NB4 (cell line): ENCODE data around the gene EAPP.
"Not testable (repeated sequence)": the region's sequence is repeated elsewhere in the genome, so short reads cannot be mapped to it uniquely, and the experiment has no call there.

Experiments
- DNase-seq: peaks from one replicate; pipeline ENCODE4 v3.0.0; 2010; ENCODE audit warnings: low read depth
- H3K4me3 ChIP-seq: one replicate; pipeline ENCODE4 v1.5.1; 2011; ENCODE audit warnings: mild to moderate bottlenecking, low read depth, low read length, moderate library complexity
- CTCF ChIP-seq: IDR thresholded peaks from one replicate; pipeline ENCODE4 v1.5.1; 2012; ENCODE audit warnings: low read depth, low read length
- MAX ChIP-seq: IDR thresholded peaks from 2 replicates; pipeline ENCODE4 v1.6.1; 2011; ENCODE audit warnings: low read depth, low read length
- MYC ChIP-seq: IDR thresholded peaks from 2 replicates; pipeline ENCODE4 v1.6.1; 2011; ENCODE audit warnings: low read depth, low read length
- POLR2A ChIP-seq: IDR thresholded peaks from 2 replicates; pipeline ENCODE4 v1.6.1; 2011; ENCODE audit warnings: mild to moderate bottlenecking; ENCODE audit not compliant: insufficient read length; ENCODE audit errors: extremely low read depth

EAPP gene

GRCh38 chr14:34522496-34522895 lies 17.0 kb downstream of the EAPP start:
- TF ChIP-seq MYC (no peak), MAX (no peak), POLR2A (no peak), CTCF (no peak)
- H3K4me3 ChIP-seq: no peak overlapping the region
- no peak for DNase-seq

GRCh38 chr14:34521071-34521470 lies 18.4 kb downstream of the EAPP start:
- DNase-seq: not testable (repeated sequence)

GRCh38 chr14:34520304-34520970 lies 19.1 kb downstream of the EAPP start:
- DNase-seq, H3K4me3 ChIP-seq: not testable (repeated sequence)

More at GRCh38 chr14:34521071-34521470, 18.4 kb downstream of the EAPP start:
- H3K4me3 ChIP-seq: not testable (repeated sequence)

- no peak for DNase-seq
- TF ChIP-seq MAX (no peak), CTCF (no peak), MYC (no peak), POLR2A (no peak)
- H3K4me3 ChIP-seq: no peak overlapping the region
These were observed 31.6 kb downstream of the EAPP start for GRCh38 chr14:34507884-34508283.

GRCh38 chr14:34507459-34507858 lies 32.0 kb downstream of the EAPP start:
- DNase-seq: no peak
- TF ChIP-seq CTCF (no peak), MAX (no peak), POLR2A (no peak), MYC (no peak)
- no peak overlapping the region for H3K4me3 ChIP-seq

GRCh38 chr14:34505124-34505491 lies 34.4 kb downstream of the EAPP start:
- not testable (repeated sequence) for H3K4me3 ChIP-seq, DNase-seq

- not testable (repeated sequence) for H3K4me3 ChIP-seq, DNase-seq
These were observed 35.5 kb downstream of the EAPP start for GRCh38 chr14:34504027-34504426.

GRCh38 chr14:34502545-34503225 lies 36.8 kb downstream of the EAPP start:
- TF ChIP-seq MAX (no peak), POLR2A (no peak)
- no peak for DNase-seq
- H3K4me3 ChIP-seq: no peak overlapping the region

GRCh38 chr14:34502001-34502400 lies 37.5 kb downstream of the EAPP start:
- DNase-seq: no peak
- H3K4me3 ChIP-seq: no peak overlapping the region
- TF ChIP-seq CTCF (no peak), MAX (no peak), MYC (no peak), POLR2A (no peak)
